Nephron (organoid): ENCODE data around the gene ITPKA.

Source experiments
- H3K27ac Mint-ChIP-seq, 3 experiments: 2 replicates each; pipeline ENCODE4 v1.8.0; 2020; ENCODE audit warnings: mixed read lengths in 3 of 3, mild to moderate bottlenecking in 2 of 3, moderate library complexity in 1 of 3
- H3K27me3 Mint-ChIP-seq: 2 replicates; pipeline ENCODE4 v1.8.0; 2021; ENCODE audit warnings: low read depth, mild to moderate bottlenecking, moderate library complexity, mixed read lengths
- H3K36me3 Mint-ChIP-seq: 2 replicates; pipeline ENCODE4 v1.8.0; 2020; ENCODE audit warnings: low read depth, mixed read lengths
- H3K4me1 Mint-ChIP-seq: 2 replicates; pipeline ENCODE4 v1.8.0; 2020; ENCODE audit warnings: mixed read lengths
- H3K4me3 Mint-ChIP-seq, 3 experiments: 2 replicates each; pipeline ENCODE4 v1.8.0; 2020; ENCODE audit warnings: mild to moderate bottlenecking in 3 of 3, mixed read lengths in 3 of 3, moderate library complexity in 2 of 3
- H3K9me3 Mint-ChIP-seq: 2 replicates; pipeline ENCODE4 v1.8.0; 2020; ENCODE audit warnings: mixed read lengths
- TF ChIP-seq, protein P1 (sequence below), 3 experiments: fragments of 200-600 bp; sonication (generic); IDR thresholded peaks; one replicate each; pipeline ENCODE4 v1.5.0; 2021; ENCODE audit warnings: antibody characterized with exemption in 3 of 3; ENCODE audit not compliant: unreplicated experiment in 3 of 3

The ITPKA gene

DNA sequence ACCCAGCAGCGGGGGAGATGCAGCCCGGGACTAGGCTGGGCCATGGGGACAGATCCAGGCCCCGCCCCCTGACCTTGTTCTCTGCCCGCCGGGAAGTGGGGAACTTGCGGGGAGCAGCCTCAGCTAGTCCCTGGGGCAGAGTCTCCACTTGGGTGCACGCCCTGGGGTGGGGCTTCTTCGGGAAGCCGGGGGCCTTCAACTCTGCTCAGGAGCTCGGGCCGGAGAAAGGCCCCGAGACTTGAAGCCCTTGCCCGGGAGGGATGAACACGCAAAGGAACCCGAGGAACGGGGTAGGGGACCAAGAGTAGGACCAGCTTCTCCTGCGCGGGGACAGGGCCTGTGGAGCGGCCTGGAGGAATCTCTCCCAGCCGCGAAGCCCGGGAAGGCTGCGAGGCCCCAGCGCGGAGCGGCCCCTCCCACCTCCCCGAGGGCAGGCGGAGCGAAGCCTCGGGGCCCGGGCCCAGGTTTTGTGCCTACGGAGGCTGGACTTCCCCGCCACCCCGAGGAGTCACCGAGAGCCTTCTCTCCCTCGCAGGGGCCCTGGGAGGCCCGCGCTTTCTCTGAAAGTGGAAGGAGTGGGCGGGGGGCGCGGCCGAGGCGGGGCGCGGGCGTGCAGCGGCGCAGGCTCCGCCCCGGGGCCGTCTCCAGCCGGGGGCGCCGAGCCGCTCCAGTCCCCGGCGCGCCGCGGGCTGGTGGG, at the start of gene ITPKA:
TSS of gene ITPKA (plus strand) at position 670 of the 697 bp plus-strand sequence. CDS start 54 bp downstream, outside the sequence.
- H3K9me3 Mint-ChIP-seq = no peaks in the 10 kb centered on the region
- TF ChIP-seq, protein P1, sequence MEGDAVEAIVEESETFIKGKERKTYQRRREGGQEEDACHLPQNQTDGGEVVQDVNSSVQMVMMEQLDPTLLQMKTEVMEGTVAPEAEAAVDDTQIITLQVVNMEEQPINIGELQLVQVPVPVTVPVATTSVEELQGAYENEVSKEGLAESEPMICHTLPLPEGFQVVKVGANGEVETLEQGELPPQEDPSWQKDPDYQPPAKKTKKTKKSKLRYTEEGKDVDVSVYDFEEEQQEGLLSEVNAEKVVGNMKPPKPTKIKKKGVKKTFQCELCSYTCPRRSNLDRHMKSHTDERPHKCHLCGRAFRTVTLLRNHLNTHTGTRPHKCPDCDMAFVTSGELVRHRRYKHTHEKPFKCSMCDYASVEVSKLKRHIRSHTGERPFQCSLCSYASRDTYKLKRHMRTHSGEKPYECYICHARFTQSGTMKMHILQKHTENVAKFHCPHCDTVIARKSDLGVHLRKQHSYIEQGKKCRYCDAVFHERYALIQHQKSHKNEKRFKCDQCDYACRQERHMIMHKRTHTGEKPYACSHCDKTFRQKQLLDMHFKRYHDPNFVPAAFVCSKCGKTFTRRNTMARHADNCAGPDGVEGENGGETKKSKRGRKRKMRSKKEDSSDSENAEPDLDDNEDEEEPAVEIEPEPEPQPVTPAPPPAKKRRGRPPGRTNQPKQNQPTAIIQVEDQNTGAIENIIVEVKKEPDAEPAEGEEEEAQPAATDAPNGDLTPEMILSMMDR (IDR thresholded peaks at IDR 0.05; ENCODE audit: unreplicated experiment in 3 of 3) = no peak
- H3K36me3 Mint-ChIP-seq = no peaks in the 10 kb centered on the region
- H3K27me3 Mint-ChIP-seq = peaks cover 77% of the 10 kb centered on the region
- H3K4me1 Mint-ChIP-seq = peaks cover 12% of the 10 kb centered on the region
- H3K27ac Mint-ChIP-seq = peak within 1 kb of the TSS; percentile 8 to 14 (median 11)
- peak within 1 kb of the TSS; percentile 77 to 84 (median 82) for H3K4me3 Mint-ChIP-seq

DNA sequence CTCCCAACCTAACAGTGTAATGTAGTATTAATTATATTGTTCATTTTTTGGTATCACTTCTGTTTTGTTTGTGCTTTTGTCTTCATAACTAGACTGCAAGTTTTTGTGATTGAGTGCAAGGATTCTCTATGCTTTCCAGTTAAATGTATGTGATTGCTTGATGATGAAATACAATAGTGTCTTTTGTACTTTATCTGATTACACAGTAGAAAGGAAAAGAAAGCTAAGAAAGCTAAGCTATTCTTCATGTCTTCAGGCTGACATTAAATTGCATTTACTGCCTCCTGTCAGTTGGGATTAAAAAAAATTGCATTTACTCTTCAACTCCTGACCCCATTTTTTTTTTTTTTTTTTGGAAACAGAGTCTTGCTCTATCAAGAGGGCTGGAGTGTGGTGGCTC, 48.3 kb upstream of the ITPKA start:
- Mint-ChIP-seq H3K4me3 (no peak overlapping the region), H3K36me3 (peaks cover 51% of the 10 kb centered on the region), H3K27ac (peak overlapping the region in 1 of 3 experiments; percentile 20), H3K27me3 (no peaks in the 10 kb centered on the region), H3K9me3 (no peaks in the 10 kb centered on the region), H3K4me1 (peaks cover 6% of the 10 kb centered on the region)
- TF ChIP-seq, protein P1 (IDR thresholded peaks at IDR 0.05; ENCODE audit: unreplicated experiment in 3 of 3) = no peak

GRCh38 chr15:41462084-41462795, 31.4 kb upstream of the ITPKA start:
- TF ChIP-seq, protein P1 (IDR thresholded peaks at IDR 0.05; ENCODE audit: unreplicated experiment in 3 of 3) = no peak
- H3K9me3 Mint-ChIP-seq = no peaks in the 10 kb centered on the region
- peaks cover 52% of the 10 kb centered on the region for H3K36me3 Mint-ChIP-seq
- no peak overlapping the region for H3K4me3 Mint-ChIP-seq
- H3K27ac Mint-ChIP-seq = no peak overlapping the region
- H3K27me3 Mint-ChIP-seq = no peaks in the 10 kb centered on the region
- no peaks in the 10 kb centered on the region for H3K4me1 Mint-ChIP-seq

DNA sequence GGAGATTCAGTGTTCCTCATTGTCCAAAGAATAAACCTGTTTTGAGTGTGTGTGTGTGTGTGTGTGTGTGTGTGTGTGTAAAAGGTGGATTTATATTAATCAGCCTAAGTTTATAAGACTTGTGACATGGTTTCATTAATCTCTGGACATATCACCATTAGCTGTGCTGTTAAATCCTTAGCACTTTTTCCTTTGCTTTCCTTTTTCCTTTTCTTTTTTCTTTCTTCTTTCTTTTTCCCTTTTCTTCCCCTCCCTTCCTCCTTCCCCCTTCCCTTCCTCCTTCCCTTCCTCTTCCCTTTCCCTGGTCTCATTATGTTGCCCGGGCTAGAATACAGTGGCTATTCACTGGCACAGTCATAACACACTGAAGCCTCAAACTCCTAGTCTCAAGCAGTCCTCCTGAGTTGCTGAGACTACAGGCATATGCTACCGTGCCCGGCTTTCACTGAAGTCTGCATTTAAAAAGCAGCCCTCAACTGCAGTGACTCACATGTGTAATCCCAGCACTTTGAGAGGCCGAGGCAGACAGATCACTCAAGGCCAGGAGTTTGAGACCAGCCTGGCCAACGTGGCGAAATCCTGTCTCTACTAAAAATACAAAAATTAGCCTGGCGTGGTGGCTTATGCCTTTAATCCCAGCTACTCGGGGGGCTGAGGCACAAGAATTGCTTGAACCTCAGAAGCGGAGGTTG, 28.6 kb upstream of the ITPKA start:
- TF ChIP-seq, protein P1 (IDR thresholded peaks at IDR 0.05; ENCODE audit: unreplicated experiment in 3 of 3) = no peak
- peaks cover 58% of the 10 kb centered on the region for H3K36me3 Mint-ChIP-seq
- no peaks in the 10 kb centered on the region for H3K9me3 Mint-ChIP-seq
- no peak overlapping the region for H3K27ac Mint-ChIP-seq
- no peaks in the 10 kb centered on the region for H3K27me3 Mint-ChIP-seq
- H3K4me1 Mint-ChIP-seq = no peaks in the 10 kb centered on the region
- H3K4me3 Mint-ChIP-seq = no peak overlapping the region

DNA sequence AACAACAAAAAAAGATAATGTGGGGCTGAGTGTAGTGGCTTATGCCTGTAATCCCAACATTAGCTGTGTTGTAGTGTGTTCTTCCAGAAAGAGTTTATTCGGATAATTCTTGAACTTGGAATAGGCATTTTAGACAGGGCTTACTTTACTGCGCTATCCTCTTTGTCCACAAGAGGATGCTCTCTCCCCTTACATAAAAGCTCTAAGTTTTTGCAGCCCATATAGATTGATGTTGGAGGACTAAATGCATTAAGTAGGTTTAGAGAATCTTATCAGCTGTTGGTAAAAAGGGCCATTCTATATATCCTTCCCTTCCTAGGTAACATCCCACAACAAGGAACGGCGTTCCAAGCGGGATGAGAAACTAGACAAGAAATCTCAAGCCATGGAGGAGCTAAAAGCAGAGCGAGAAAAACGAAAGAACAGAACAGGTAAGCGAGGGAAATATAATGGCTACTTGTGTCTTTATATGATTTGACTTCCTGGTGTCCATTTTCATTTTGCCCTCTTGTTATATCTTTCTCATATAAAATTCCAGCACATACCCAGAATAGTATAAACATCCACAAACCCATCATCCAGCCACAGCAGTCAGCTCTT, 27.8 kb upstream of the ITPKA start:
- H3K27ac Mint-ChIP-seq = no peak overlapping the region
- H3K9me3 Mint-ChIP-seq = no peaks in the 10 kb centered on the region
- TF ChIP-seq, protein P1 (IDR thresholded peaks at IDR 0.05; ENCODE audit: unreplicated experiment in 3 of 3) = peak; percentile 80 to 87 (median 82)
- no peak overlapping the region for H3K4me3 Mint-ChIP-seq
- H3K36me3 Mint-ChIP-seq = peaks cover 65% of the 10 kb centered on the region
- H3K4me1 Mint-ChIP-seq = no peaks in the 10 kb centered on the region
- H3K27me3 Mint-ChIP-seq = no peaks in the 10 kb centered on the region
